HG03066 (cell line): ENCODE data around the gene DEXI.

ENCODE experiments used
- ATAC-seq: cut with Tn5 transposase; IDR thresholded peaks from one replicate; pipeline ENCODE4 v1.9.1; 2021; ENCODE audit warnings: low read depth; ENCODE audit not compliant: unreplicated experiment

DEXI gene

DNA sequence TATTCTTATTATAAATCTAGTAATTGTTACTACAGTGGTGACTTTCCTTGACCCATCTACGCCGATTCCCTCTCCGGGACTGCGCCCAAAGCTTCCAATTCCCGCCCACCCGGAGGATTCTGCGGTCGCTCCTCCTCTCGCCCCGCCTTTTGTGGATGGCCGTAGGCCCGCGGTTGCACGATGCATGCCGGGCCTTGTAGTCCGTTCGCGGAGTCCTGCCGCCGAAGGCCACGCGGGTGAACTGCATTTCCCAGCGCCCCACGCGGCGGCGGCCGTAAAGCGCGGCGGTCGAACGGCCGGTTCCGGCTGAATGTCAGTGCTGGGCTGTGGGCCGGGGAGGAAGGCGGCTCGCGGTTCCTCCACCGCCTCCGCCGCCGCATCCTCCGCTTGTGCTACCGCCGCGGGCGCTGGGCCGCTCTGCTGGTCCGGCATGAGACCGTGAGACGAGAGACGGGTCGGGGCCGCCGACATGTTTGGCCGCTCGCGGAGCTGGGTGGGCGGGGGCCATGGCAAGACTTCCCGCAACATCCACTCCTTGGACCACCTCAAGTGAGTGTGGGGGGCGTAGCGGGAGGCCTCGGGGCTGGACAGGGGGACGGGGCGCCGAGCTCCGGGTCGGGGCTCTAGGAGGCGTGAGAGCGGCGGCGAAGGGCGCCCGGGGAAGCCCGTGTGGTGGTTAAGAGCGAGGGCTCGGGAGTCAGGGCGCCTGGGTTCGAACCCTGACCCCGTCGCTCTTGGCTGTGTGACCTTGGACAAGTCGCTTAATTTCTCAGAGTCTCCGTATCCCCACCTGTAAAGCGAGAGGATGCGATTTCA, 2.2 kb upstream of the DEXI start, which contains the start of gene CLEC16A:
Gene CLEC16A, plus strand, starts transcription at position 316 of the 816 bp plus-strand sequence. Its CDS starts 154 bp downstream, at position 470.
- peak; percentile 60 for ATAC-seq

DNA sequence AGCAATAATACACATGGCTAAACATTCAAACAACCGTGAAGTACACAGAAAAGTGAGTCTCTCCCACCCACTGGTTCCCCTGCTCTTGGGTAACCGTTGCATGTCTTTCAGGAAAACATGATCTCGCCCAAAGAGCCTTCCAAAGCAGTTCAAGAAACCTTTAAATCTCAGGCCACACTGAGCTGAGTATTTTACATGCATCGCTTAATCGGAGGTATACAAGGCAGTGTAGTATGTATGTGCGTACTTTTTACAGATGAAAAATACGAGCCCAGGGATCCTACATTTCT, 741 bp upstream of the DEXI start:
- no peak for ATAC-seq

DNA sequence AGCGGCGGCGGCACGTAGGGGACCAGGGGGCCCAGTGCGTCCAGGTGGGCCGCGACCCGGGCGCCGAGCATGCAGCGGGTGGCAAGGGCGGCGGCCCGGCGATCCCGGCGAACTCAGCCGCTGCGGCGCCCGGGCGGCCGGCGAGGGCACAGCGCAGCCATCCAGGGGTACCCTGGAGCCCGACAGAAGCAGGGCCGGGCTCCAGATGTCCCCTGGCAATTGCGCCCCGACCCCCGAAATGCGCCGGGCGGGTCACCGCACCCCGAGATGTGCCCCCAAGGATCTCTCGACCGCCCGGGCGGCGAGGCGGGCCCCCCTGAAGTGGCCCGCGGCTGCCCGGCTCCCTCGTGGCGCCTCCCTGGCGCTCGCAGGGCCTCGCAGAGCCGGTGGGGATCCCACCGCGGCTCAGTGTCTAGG, 325 bp downstream of the DEXI start:
- peak; percentile 1 for ATAC-seq

DNA sequence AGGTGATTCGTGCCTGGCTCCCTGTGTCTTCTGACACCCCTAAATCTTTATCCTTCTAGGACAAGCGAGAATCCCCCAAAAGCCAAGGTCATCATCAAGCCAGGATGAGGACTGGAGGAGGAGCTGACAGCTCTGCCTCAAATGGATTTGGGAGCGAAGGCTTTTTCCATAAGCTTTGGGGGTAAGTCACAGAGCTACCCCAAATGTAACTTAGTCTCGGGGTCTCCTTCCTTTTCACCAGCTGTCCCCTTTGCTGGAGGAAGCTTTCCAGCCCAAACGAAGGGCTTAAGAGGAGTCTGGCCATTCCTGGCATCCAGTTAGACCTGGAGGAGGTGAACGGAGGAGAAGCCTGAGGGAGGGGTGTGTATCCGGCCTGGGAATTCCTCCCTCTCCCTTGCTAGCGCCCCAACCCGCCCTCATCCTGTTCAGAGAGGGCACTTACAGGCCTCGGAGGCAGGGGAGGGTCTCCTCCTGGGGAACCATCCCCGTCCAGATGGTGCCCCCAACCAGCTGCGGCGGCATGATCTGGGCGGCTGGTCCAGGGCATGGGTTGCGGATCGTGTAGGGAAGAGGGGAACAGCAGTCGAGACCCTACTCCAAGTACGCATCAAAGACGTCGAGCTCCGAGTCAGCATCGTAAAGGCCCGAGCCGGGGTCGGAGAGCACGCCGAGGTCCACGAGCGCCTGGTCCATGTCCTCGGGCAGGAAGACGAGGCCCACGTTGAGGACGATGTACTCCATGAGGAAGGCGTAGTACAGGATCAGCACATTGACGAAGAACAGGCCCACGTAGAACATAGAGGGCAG, 938 bp downstream of the DEXI start:
- no peak for ATAC-seq

DNA sequence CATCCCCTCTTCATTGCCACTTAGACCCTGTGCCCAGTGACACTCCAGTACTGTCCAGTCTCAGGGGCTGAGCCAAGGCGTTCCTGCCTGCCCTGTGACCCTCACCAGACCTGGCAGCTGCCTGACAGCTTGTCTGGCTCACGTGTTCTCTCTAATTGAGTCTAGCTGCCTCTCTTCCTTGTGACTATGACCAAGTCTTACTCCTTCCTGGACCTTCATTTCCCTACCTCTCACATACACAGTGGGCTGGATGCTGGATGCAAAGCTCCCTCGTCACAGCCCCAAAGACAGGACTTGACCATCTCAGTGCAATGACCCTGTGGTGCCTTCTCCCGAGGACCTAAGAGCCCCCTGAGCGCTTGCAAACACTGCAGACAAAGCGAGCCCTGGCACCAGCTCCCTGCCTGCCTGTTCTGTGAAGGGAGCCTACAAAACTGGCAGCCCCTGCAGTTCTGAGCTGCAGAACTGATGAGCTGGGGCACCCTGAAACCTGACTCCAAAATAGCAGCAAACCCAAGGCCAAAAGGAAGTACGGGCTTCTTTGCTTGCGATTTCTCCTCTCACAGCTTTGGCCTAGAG, 1.7 kb downstream of the DEXI start:
- ATAC-seq, result no peak

DNA sequence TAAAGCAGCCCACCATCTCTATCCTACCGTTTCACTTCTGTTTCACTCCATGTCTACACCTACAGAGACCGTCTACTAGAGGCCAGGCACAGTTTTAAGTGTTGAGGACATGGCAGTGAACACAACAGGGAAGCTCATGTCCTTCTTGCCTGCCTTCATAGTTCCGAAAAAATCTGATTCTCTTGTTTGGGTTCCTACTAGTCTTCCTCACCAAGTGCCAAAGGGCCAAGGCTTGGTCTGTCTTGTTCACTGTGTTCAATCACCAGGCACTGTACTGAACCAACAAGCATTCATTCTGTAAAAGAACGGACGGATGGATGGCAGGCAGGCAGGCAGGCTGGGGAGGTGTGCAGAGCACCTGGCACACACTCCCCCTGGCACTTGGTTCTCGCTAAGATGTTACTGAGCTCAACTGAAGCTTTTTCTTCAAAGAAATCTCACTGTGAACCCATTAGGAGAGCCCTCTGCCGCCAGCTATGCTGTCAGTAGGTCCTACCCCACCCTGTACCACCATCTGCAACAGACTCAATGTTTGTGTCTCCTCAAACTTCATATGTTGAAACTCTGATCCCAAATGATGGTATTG, 2.5 kb downstream of the DEXI start:
- ATAC-seq, result no peak

DNA sequence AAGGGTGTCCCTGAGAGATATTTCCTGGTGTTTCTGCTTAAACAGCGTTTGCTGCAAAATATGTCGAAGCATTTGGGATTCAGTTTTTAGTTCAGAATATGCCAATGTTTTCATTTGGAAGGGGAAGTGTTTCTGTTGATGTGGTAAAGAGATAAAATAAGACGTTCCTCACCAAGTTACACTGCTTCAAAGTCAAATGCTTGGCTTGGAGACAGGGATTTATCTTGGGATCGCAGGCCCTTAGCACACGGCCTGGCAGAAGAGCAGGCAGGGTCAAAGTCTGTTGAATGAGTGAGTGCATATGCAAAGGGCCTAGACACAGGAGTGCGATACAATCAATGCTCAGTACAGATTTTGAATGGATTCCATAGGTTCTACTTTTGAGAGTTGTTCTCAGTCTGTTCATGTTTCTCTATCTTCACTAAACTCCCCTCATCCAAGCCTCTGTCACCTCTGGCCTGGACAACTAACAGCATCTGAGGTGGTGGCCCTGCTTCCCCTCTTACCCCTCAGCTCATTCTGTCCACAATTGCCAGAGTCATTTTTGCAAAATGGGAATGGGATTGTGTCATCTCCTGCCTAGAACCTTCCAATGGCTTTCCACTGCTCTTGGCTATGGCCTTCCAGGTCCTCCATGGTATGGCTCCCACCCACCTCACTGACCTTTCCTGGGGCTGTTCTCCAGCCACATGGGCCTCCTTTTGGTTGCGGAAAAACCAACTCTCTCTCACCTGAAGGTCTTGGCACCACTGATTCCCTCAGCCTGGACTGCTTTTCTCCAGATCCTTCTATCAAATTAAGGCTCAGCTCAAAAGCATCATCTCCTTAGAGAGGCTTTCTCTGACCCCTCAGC, 3.2 kb downstream of the DEXI start:
- no peak for ATAC-seq

DNA sequence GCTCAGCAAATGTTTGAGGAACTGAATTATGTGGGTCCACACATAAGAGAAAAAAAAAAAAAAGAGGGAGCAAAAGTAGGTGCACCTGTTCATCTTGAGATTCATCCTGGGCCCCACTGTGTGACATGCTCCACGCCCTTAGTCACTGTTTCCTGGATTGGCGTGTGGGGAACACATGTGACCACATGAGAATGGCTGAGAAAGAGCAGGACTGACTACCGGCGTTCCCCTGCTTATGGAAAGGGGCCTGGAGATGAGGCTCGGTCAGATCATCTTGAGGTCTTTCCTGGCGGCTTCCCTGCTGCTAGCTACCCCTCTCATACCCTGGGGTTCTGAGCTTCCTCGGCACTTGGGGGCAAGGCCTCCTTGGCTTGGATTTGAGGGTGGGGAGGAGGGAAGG, 3.9 kb downstream of the DEXI start:
- no peak for ATAC-seq

DNA sequence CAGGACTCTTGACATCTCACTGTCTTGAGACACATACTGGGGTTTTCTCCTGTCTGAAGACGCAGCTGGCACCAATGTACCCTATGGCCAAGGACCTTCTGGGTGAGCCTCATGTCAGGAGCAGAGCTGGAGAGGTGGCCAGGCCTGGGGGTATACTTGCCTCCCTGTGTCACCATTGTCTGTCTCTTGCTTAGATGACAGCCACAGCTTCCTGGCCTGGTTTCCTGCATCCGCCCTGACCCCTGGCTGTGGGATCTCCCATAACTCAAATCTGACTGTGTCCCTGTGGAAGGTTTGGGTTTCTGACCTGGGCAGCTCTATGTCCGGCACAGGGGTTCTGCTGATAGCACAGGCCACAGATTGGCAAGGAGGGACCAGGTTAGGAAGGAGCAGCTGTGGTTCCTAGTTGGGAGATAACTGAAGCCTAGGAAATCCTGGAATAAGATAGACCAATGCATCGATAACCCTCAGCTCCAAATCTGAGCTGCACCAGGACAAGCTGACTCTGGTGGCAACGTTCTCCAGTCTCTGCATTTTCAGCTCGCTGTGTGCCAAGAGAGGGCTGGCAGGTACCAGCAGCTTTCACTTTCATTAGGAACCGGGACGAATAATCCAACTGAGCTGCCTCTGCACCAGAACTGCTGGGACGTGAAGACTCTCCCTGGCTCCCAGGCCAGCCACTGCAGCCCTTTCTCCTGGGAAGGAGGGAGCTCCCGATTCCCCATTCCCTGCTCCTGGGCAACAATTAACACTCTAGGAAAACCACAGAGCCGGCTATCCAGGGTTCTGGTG, 5.0 kb downstream of the DEXI start:
- ATAC-seq, result no peak

DNA sequence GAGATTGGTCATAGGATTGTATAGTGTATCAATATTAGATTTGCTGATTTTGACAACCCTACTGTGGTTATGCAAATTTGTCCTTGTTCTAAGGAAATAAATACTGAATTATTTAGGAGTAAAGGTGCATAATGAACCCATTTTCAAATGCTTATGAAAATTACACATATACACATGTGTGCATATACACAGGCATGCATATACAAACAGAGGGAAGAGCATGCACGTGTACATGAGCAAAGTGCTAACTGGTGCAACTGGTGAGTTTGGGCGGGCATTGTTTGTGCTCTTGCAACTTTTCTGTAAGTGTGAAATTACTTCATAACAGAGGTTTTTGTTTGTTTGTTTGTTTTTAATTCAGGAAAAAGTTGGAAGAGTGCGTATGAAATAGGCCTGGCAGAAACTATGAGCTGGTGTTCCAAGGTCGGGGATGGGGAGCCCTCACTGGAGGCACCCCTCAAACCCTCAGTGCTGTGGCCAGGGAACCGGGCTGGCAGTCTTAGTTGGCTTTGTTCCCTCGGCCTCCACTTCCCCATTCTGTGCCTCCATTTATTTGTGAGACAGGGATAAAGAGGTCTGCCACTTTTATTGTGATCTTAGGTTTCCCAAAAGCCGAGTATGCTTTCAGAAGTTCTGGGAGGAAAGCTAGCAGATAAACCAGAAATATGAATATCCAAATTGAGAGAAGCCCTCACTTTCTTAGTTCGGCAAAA, 5.8 kb downstream of the DEXI start:
- ATAC-seq, result no peak

DNA sequence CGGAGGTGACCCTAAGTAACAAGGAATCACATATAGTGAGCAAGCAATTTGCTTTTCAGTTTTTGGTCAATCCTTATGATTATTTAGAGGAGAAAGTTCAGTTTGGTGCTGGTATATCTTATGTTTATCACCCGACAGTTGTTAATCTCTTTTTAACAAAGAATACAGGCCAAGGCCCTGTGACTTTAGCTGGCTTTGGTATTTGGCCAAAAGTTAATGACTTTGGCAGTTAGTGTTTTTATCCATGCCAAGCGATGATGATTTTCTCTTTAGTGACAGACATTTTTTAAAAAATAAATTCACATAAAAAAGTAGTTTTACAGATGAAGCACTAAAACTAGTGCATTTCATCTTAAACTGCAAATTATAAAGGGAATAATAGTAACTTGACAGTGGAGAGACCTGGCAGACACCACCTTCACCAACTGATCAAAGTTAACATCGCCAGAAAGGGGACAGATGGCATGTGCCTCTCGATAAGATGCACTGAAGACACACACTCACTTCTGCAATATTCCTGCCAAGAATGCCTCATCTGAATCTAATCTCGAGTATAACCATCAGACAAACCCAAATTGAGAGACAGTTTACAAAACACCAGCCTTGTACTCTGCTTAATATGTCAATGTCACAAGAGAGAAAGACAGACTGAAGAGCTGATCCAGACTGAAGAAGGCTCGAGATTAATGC, 6.9 kb downstream of the DEXI start:
- ATAC-seq, result no peak

DNA sequence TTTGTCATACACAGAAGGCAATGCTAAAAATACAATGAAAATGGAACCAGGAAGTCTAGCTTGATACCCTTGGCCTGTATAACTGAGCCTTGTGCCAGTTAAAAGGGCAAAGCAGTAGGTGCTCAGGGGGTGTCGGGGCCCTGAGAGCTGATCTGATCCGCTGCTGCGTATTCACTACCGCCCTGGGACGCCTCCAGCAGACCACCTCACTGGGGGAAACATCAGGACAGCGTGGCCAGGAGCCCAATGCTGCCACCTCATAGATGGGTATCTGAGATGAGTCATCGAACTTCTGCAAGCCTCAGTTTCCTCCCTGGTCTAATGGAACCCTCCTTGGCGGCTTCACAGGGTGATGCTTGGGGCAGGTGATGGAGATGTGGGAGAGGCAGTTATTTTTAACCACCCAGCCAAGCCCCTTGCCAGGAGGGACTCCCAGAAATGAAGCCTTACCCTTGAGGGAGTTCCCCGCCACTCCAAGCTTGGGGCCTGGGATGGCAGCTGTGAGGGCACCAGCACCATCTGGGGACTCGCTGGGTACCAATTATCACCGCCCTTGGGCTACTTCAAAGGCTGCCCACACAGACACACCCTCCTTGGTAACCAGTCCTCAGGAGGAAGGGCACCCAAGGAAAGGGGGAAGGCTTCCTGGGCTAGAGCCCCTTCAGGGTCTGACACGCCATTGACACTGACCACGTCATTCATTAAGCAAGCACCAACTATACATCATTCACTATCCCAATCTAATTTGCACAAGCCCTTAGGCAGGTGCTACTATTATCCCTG, 7.8 kb downstream of the DEXI start:
- no peak for ATAC-seq

DNA sequence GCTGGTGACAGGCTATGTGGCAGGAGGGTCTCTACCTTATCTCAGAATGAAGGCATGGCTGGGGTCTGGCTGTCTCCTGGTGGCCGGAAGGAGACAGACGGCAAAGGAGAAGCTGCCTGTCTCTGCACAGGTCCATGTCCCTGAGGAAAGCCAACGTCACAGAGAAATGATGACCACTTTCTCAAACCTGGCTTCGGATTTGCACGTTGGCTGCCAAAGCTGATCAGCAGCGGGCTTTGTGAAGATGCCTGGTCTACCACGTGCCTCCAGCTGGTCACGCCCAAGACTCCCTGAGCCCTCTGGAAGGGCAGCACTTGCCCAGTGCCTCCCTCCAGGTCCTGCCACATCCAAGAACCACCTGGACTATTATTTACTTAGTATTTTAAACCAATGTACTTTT, 8.4 kb downstream of the DEXI start:
- ATAC-seq, result no peak

DNA sequence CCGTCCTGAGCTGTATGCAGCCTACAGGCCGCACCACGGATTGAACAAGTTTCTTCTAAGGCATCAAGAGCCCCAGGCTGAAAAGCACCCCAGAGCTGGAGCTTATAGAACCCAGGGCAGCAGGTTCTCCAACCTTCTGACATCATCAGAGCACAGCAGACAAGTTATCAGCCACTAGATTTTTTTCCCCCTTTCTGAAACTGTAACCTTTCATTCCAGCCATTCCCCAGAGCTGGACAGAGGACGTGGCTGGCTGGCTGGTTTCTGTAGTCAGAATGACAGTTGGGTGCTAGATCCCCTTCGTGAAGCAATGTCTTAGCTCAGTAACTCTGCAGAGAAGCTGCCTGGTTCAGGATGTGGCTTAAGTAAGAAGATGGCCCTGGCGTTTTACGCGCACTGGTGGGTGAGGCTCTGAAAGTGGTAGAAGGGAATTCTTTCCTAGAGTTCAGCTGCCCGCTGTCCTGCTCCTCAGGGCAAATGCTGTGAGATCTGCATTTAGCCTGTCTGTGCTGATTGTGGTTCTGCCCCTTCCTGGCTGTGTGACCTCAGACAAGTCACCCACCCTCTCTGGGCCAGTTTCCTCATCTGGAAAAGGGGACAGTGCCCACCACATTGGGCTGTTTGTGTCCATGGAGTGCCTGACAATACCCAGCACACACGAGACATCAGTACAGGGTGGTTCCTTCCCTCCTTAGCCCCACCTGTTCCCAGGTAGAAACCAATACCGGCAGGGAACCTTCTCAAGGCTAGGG, 9.1 kb downstream of the DEXI start:
- no peak for ATAC-seq

DNA sequence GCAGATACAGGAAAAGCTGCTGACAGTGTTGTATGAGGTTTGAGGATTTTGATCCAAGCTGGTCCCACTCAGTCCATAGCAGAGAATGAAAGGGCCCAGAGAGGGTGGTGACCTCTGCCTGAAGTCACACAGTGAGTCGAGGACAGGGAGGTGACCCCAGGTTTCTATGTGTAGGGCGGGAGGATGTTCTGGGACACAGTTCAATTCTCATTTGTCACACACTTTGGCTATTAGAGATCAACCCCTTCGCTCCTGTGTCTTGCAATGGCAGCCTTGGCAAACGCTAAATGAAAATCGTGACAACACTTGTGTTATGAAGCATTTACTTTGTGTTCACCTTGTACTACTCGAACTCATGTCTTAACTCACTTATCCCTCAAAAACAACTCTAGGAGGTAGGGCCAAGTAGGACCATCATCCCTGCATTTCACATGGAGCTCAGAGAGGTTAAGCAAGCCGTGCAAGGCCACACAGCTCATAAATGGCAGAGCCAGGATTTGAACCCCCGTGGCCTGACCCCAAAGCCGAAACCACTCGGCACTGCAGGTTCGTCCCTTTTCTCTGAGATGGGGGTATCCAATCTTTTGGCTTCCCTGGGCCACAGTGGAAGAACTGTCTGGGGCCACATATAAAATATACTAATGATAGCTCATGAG, 10.2 kb downstream of the DEXI start:
- ATAC-seq, result no peak

DNA sequence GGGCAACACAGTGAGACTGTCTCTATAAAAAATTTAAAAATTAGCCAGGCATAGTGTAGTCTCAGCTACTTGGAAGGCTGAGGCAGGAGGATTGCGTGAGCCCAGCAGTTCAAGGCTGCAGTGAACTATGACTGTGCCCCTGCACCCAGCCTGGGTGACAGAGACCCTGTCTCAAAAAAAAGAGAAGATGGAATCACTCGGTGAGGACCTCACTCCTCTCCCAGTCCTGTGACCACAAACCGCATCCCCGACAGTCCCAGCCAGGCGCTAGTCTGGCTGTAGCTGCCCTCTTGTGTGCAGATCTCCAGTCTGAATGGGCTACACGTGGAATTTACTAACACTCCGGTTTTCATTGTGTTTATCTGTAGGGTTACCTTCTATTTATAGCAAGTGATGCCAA, 11.1 kb downstream of the DEXI start:
- no peak for ATAC-seq

DNA sequence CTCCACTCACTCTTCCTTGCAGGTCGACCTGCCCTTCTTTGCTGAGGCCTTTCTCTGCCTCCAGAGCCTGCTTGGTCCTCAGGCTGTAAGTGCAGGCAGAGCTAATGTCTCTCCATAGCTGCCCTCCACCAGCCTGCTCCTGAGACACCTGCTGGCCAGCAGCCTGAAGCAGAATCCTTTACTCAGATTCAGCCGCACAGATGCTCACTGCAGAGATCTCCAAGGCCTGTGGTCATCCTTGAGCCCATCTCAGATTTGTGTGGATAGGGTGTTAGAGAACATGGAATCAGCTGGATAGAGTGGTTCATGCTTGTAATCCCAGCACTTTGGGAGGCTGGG, 11.5 kb downstream of the DEXI start:
- ATAC-seq, result no peak
